ENCODE data around the gene OPRD1.
"Not testable (repeated sequence)": the region's sequence is repeated elsewhere in the genome, so short reads cannot be mapped to it uniquely, and the experiment has no call there.

The OPRD1 gene

GRCh38 chr1:28848416-28848815, 36.4 kb downstream of the OPRD1 start:
- no peak for DNase-seq

- DNase-seq, result no peak
These were observed 41.2 kb downstream of the OPRD1 start for GRCh38 chr1:28853093-28853742.

DNA sequence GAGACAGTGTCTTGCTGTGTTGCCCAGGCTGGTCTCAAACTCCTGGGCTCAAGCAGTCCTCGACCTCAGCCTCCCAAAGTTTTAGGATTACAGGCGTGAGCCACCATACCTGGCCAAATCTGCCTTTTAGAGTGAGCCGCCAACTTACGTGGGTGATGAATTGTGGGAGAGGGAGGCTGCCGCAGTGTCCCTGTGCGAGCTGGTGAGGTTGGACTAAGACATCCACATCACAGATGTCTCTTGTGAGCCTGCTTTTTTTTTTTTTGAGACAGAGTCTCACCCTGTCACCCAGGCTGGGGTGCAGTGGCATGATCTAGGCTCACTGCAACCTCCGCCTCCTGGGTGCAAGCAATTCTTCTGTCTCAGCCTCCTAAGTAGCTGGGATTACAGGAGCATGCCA, 42.4 kb downstream of the OPRD1 start:
- DNase-seq, result not testable (repeated sequence)

- no peak for DNase-seq
These were observed 43.1 kb downstream of the OPRD1 start for GRCh38 chr1:28855046-28855445.

DNA sequence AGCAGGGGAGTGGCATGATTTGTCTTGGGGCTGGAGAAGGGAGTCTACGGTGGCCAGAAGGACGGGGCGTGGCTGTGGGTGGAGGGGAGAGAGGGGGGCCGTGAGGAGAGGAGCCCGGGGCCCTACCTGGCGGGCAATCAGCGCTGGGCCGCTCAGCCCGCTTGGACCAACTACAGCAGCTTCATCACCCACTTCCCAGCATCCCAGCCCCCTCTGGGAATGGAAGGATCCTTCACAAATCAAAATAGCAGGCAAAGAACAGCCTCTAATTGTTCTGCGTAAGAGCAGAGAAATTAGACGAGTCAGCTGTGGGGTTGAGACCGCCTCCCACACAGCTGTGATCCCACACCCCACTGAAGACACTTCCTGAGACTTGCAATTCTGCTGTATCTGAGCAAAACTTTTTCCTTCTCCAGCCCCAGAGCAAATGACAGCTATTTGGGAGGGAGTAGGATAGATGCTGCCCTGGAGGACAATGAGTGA, 43.5 kb downstream of the OPRD1 start:
- no peak for DNase-seq

DNA sequence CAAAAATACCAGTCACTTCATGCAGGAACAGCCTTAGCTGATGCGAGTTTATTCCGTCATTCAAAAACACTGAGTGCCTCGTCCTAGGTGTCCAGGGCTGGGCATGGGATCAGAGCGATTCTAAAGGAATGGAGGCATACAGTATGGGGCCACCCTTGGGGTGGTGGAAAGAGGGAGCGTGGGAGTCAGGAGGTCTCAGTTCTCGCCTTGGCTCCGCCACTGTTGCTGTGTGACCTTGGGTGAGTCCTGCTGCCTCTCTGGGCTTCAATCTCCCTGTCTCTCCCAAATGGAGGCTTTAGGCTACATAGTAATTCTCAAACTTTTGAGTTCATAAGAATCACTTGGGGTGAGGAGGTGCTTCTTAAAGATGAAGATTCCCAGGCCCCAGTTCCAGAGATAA, 44.0 kb downstream of the OPRD1 start:
- DNase-seq, result no peak

- DNase-seq, result no peak
These were observed 48.5 kb downstream of the OPRD1 start for GRCh38 chr1:28860332-28861073.

GRCh38 chr1:28862571-28863403, 50.8 kb downstream of the OPRD1 start:
- no peak for DNase-seq

- DNase-seq, result no peak
These were observed 52.7 kb downstream of the OPRD1 start for GRCh38 chr1:28864695-28865094.

- DNase-seq, result no peak
These were observed 54.2 kb downstream of the OPRD1 start for GRCh38 chr1:28865997-28866650.

DNA sequence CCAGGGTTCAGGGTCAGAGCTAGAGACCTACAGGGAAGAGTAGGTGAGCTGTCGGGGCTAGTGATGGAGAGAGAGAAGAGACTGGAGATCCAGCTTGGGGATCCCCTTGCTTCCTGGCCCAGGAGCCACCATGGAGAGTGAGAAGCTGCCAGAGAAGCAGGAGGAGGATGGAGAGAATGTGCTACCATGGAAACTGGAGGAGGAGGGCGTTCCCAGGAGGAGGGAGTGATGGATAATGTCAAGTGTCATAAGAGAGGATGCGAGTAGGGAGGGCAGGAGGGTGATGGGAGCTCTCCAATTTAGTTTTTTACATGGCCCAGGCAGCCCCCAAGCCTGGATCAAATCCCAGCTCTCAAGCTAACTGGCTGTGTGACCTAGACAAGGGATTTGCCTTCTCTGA, 55.9 kb downstream of the OPRD1 start:
- DNase-seq, result no peak

DNA sequence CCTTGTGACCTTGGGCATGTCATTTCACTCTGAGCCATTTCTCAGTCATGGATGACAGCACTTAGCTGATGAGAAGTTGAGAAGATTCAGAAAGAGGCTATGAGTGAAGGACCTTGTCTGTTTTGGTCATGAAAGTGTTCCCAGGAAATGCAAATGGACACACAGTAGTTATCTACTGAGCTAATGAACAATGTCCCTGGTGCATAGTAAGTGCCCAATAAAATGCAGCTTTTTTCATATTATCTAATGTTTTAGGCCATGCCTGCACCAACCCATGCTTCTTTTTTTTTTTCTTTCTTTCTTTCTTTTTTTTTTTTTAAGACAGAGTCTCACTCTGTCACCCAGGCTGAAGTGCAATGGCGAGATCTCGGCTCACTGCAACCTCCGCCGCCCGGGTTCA, 58.0 kb downstream of the OPRD1 start:
- no peak for DNase-seq

- no peak for DNase-seq
These were observed 59.8 kb downstream of the OPRD1 start for GRCh38 chr1:28871631-28872401.

DNA sequence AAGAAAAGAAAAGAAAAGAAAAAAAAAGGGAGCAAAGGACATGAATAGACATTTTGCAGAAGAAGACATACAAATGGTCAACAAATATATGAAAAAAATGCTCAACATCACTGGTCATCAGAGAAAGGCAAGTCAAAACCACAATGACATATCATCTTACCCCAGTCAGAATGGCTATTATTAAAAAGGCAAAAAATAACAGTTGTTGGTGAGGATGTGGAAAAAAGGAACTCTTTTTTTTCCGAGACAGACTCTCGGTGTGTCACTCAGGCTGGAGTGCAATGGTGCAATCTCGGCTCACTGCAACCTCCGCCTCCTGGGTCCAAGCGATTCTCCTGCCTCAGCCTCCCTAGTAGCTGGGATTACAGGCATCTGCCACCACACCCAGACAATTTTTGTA, 63.2 kb downstream of the OPRD1 start:
- DNase-seq, result not testable (repeated sequence)

DNA sequence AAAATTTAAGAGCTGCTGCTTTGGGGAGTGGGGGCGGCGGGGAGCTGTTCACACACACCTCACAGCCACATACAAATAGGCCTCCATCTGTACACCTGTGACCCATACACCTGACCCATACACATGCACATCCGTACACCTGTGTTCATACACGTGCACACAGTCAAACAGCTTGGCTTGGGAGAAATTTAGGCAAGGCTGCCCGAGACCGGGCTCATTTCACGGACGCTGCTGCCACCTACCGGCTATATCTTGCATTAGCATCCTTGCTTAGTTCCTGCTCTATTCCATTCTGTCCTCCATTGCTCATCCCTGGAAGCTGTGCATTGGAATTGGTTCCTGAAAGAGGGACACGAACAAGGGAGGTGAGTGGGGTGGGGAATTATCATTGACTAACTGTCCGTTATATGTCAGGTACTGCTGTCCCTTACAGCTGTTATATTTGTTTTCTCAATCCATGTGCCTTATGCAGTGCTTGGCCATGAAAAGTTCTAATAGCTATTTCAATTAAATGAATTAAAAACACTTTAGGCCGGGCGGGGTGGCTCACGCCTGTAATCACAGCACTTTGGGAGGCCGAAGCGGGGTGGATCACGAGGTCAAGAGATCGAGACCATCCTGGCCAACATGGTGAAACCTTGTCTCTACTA, 65.3 kb downstream of the OPRD1 start:
- peak; percentile 75 to 81 for DNase-seq

- no peak for DNase-seq
These were observed 66.8 kb downstream of the OPRD1 start for GRCh38 chr1:28878796-28879195.

- DNase-seq, result peak; percentile 76 to 83
These were observed 70.1 kb downstream of the OPRD1 start for GRCh38 chr1:28882009-28882628.

DNA sequence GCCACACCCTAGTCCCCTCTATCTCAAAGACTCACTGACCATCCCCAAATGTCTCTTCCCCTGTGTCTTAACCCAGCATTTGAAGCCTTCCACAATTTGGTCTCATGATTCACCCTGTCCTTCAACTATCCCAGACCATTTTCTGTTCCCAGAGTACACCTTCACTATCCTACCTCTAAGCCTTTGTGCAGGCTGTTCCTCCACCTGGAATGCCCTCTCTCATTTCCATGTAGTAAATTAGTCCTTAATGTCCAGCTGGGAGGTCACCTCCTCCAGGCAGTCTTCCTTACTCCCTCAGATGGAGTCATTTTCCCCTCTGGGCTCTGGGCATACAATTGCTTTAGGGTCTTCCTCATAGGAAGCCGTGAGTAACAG, 71.3 kb downstream of the OPRD1 start:
- no peak for DNase-seq

- no peak for DNase-seq
These were observed 73.5 kb downstream of the OPRD1 start for GRCh38 chr1:28885472-28885877.

GRCh38 chr1:28885977-28886730, 74.2 kb downstream of the OPRD1 start:
- DNase-seq, result no peak
